HG03520 (cell line): ENCODE data around the gene ATXN7L3B.

ENCODE experiments used
- ATAC-seq: cut with Tn5 transposase; IDR thresholded peaks from one replicate; pipeline ENCODE4 v1.9.1; 2021; ENCODE audit warnings: mild to moderate bottlenecking, moderate library complexity; ENCODE audit not compliant: unreplicated experiment

ATXN7L3B gene

DNA sequence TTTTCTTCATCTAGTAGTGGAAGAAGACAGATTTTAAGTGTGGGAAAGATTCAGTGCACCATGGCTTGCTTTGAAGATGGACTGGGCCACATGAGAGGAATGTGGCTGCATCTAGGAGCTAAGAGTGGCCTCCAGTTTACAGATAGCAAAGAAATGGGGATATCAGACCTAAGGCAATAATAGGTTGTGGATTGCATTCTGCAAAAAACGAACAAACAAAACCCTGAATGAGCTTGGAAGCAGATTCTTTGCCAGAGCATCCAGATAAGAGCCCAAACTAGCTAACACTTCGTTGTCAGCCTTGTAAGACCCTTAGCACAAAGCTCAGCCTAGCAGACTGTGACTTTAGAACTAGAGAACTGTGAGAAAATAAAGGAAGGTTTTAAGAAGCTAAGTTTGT, 9.6 kb downstream of the ATXN7L3B start:
- no peak for ATAC-seq

- ATAC-seq, result no peak
These were observed 13.7 kb downstream of the ATXN7L3B start for GRCh38 chr12:74551291-74551690.

DNA sequence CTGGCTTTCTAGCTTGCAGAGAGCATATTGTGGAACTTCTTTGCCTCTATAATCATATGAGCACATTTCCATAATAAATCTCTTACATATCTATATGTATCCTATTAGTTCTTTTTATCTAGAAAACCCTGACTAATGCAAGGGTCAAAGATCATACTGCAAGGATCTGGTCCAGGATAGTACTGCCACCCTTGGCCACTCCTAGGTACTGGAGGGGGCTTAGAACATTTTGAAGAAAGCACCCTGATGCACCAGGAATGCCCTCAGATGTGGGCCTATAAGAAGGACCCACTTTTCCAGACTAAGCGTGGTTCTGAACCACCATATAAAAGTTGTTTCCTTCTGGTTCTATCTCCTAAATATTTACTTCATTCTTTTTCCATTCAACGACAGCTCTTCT, 14.6 kb downstream of the ATXN7L3B start:
- ATAC-seq, result no peak

DNA sequence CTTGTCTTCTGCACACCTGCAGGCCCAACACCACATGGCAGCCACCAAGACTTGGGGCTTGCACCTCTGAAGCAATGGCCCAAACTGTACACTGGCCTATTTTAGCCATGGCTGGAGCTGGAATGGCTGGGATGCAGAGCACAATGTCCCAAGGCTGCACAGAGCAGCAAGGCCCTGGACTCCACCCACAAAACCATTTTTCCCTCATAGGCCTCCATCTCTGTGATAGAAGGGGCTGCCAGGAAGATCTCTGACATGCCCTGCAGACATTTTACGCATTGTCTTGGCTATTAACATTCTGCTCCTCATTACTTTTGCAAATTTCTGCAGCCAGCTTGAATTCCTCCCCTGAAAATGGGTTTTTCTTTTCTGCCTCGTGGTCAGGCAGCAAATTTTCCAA, 22.1 kb downstream of the ATXN7L3B start:
- no peak for ATAC-seq

DNA sequence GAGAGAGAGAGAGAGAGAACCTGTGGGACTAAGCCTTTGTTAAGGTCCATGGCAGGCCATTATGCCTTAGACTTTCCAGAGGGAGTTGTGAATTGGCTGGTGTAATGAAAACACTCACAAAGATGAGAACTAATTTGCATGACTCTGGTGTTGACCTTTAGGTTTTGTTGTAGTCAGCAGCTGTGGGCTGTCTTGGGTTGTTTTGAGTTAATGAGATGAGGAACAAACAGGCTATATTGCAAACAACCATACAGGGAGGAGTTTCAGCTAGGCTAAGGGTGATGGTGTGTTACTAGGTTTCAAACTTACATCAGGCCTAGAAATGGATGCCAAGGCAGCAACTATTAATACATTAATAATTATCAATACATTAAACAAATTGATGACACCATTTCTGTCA, 26.3 kb downstream of the ATXN7L3B start:
- no peak for ATAC-seq

GRCh38 chr12:74578486-74578885, 40.9 kb downstream of the ATXN7L3B start:
- no peak for ATAC-seq

GRCh38 chr12:74579446-74579845, 41.8 kb downstream of the ATXN7L3B start:
- ATAC-seq, result no peak

DNA sequence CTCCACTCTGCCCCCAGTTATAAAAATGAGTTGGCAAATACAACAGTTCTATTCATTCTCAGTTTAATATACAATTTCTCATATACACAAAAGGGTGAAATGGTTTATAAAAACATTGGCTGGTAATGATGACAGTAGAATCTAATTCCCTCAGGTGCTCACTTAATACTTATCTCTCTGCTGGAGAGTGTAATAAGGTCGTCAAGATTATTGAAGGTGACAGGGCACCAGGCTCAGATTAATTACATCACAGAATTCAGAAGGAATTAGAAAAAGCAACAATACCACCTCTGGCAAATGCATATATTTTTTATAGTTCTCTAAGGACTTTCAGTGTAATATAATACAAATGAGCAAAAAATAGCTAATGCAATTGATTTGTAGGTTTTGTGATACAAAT, 42.3 kb downstream of the ATXN7L3B start:
- no peak for ATAC-seq

DNA sequence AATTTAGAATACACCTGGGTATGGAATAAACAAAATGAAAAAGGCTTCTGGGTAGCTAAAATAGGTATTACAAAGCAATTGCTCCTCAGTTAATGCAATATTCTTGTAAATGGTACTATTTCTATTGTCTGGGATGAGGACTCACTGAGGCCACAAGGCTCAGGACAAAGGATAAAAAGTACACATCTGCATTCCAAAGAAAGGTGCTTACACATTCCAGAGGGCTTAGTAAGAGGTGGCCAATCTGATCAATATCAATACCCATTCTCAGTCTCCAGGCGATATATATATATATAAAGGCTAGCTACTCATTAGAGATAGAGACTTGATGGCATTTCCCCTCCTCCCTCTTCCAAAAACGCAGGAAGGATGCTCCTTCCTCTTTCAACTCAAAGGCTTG, 43.8 kb downstream of the ATXN7L3B start:
- no peak for ATAC-seq

- ATAC-seq, result no peak
These were observed 46.9 kb downstream of the ATXN7L3B start for GRCh38 chr12:74584483-74585062.

DNA sequence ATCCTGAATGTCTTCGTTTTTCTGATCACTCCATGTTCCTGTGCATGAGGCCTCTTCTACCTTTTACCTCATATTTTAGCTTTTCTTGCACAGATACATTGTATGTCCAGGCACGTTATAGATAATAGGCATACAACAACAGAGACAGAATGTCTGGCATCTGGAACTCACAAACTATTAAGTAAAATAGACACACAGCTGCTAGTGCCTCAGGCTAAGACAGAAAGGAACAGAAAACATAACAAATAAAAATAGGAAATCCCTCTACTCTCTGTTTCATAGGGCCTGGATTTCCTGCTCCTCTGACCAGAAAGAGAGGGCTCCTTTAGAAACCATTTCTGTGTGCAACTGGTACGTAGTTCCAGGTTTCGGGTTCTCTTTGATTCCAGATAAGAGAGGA, 48.6 kb downstream of the ATXN7L3B start:
- ATAC-seq, result no peak
